ENCODE results near the gene UQCC3. TPM values are rescaled to one million over a fixed set of nuclear protein-coding genes. Genes with fewer than 3 reads are reported as not detected.

The UQCC3 gene
- total and polyA plus RNA-seq, 2 of the 13 experiments (the other 11 are each of a cell fraction or from before 2014, with no cell fraction given), result 7.7 to 16.0 TPM

DNA sequence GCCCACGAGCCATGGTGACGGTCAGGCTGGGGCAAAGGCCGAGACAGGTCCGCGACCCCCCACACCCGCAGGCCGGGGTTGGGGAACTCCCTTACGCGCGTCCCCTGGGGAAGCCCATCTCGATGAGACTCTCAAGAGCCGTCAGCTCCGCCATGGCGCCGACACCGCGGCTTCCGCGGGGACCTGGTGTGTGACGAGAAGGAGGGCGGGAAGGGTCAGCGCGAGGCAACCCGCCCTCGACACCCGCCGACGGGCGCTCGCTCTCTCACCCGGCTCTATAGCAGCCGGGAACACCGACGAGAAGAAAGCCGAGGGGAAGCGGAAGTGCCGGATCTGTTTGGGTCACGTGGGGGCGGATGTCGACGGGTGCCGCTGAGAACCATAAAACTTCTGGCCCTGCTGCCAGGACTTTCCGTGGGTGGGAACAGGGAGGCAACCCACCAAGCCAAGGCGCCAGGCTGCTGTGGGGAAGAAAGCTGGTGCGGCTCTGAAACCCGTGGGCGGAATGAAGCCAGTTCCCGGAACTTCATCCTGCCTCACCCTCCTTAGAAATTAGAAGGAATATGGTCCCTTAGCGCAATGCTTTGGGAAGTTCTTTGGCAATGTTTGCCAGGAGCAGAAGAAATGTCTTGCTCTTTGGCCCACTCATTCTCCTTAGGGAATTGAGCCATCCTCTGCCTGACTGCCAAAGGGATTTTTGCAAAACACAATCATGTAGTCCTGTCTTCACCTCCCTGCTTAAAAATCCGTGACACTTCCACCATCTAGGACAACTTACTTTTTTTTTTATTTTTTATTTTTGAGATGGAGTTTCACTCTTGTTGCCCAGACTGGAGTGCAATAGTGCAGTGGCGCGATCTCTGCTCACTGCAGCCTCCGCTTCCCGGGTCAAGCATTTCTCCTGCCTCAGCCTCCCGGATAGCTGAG is 7.6 kb downstream of the UQCC3 start, which contains the start of gene UBXN1 (continued):
- TF ChIP-seq ZNF253 (CRISPR knock-in tag; IDR thresholded peaks at IDR 0.05; ENCODE audit: borderline replicate concordance) (0 out of 2 replicates have a peak, but pooled peaks have one; percentile 45), ZFP90 (CRISPR knock-in tag; IDR thresholded peaks at IDR 0.05; ENCODE audit: borderline replicate concordance) (peak; percentile 45; the same call in 1 of the 2 replicates), ZNF160 (CRISPR knock-in tag; IDR thresholded peaks at IDR 0.05) (0 out of 2 replicates have a peak, but pooled peaks have one; percentile 75), DR1 (CRISPR knock-in tag; IDR thresholded peaks at IDR 0.05) (peak; percentile 68), ZNF570 (CRISPR knock-in tag; IDR thresholded peaks at IDR 0.05; ENCODE audit: borderline replicate concordance) (no peak), XRCC5 (optimal IDR thresholded peaks at IDR 0.05; ENCODE audit: low read length) (peak; percentile 70), ZNF3 (CRISPR knock-in tag; IDR thresholded peaks at IDR 0.05) (no peak), SAP130 (CRISPR knock-in tag; IDR thresholded peaks at IDR 0.05; ENCODE audit: low read depth) (peak; percentile 96), ZKSCAN5 (CRISPR knock-in tag; IDR thresholded peaks at IDR 0.05) (no peak)
- TF ChIP-seq, protein P1, sequence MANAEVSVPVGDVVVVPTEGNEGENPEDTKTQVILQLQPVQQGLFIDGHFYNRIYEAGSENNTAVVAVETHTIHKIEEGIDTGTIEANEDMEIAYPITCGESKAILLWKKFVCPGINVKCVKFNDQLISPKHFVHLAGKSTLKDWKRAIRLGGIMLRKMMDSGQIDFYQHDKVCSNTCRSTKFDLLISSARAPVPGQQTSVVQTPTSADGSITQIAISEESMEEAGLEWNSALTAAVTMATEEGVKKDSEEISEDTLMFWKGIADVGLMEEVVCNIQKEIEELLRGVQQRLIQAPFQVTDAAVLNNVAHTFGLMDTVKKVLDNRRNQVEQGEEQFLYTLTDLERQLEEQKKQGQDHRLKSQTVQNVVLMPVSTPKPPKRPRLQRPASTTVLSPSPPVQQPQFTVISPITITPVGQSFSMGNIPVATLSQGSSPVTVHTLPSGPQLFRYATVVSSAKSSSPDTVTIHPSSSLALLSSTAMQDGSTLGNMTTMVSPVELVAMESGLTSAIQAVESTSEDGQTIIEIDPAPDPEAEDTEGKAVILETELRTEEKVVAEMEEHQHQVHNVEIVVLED (CRISPR knock-in tag; IDR thresholded peaks at IDR 0.05; ENCODE audit: borderline replicate concordance), result peak; percentile 75; the same call in 1 of the 2 replicates
- TF ChIP-seq, protein P2, sequence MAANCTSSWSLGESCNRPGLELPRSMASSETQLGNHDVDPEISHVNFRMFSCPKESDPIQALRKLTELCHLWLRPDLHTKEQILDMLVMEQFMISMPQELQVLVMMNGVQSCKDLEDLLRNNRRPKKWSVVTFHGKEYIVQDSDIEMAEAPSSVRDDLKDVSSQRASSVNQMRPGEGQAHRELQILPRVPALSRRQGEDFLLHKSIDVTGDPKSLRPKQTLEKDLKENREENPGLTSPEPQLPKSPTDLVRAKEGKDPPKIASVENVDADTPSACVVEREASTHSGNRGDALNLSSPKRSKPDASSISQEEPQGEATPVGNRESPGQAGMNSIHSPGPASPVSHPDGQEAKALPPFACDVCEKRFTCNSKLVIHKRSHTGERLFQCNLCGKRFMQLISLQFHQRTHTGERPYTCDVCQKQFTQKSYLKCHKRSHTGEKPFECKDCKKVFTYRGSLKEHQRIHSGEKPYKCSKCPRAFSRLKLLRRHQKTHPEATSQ (CRISPR knock-in tag; IDR thresholded peaks at IDR 0.05; ENCODE audit: borderline replicate concordance), result peak; percentile 78; the same call in 1 of the 2 replicates
- TF ChIP-seq, protein P3, sequence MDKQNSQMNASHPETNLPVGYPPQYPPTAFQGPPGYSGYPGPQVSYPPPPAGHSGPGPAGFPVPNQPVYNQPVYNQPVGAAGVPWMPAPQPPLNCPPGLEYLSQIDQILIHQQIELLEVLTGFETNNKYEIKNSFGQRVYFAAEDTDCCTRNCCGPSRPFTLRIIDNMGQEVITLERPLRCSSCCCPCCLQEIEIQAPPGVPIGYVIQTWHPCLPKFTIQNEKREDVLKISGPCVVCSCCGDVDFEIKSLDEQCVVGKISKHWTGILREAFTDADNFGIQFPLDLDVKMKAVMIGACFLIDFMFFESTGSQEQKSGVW (CRISPR knock-in tag; IDR thresholded peaks at IDR 0.05; ENCODE audit: borderline replicate concordance), result no peak
- TF ChIP-seq, protein P4, sequence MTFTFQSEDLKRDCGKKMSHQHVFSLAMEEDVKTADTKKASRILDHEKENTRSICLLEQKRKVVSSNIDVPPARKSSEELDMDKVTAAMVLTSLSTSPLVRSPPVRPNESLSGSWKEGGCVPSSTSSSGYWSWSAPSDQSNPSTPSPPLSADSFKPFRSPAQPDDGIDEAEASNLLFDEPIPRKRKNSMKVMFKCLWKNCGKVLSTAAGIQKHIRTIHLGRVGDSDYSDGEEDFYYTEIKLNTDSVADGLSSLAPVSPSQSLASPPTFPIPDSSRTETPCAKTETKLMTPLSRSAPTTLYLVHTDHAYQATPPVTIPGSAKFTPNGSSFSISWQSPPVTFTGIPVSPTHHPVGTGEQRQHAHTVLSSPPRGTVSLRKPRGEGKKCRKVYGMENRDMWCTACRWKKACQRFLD (CRISPR knock-in tag; IDR thresholded peaks at IDR 0.05; ENCODE audit: borderline replicate concordance), result no peak
